G401.6 (cell line): ENCODE measurements around the gene RHBDF2.
"Not testable (repeated sequence)": the region's sequence is repeated elsewhere in the genome, so short reads cannot be mapped to it uniquely, and the experiment has no call there.

Experiments
- FAIRE-seq: peaks from 2 replicates; lab custom pipeline; 2012; peaks lifted over from hg19 to GRCh38; lab: Jason Lieb, UNC

RHBDF2 gene

DNA sequence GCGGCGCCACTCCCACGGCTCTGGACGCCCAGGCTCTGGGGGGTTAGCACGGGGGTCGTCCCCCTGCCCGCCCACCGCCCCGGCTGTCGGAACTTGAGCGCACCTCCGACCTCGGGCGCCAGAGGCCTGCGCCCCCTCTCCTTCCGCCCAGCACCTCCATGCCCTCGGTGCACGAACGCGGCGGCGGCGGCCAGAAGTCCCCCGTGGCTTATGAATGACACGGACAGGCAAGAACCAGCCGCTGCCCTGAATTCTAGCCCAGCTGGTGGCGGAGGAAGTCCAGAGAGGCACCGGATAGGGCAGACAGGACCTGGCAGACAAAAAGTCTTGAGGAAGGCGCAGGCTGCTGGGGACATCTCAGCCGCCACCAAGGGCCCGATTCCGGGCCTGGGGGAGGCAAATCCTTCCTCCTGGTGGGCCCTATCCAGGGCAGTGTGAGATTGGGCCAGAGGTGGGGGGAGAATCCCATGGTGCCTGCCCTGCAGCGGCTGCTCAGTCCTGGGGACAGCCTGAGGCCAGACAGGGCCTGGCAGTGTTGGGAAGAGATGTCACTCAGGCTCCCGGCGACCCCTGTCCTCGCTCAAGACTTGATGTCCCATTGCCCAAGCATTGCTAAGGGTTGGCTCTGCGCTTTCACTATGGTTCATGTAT is 37.2 kb upstream of the RHBDF2 start:
- FAIRE-seq = no peak

GRCh38 chr17:76537578-76538280 is 36.5 kb upstream of the RHBDF2 start, which contains the start of gene CYGB:
Gene CYGB (minus strand): TSS chr17:76537709. CDS start chr17:76537542, 167 bp downstream.
- FAIRE-seq = no peak

DNA sequence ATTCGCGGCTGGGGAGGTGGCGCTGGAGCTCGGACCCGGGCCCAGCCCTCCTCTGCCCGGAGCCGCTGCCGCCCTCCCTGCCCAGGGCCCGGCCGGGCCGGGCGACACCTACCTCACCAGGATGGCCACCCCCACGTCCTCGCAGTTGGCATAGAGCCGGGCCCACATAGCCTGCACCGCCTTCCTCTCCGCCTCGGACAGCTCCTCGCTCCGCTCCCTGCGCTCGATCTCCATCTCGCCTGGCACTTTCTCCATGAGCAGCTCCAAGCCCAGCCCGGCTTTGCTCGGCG is 36.0 kb upstream of the RHBDF2 start:
- no peak for FAIRE-seq

GRCh38 chr17:76536511-76537287 is 35.5 kb upstream of the RHBDF2 start:
- no peak for FAIRE-seq

DNA sequence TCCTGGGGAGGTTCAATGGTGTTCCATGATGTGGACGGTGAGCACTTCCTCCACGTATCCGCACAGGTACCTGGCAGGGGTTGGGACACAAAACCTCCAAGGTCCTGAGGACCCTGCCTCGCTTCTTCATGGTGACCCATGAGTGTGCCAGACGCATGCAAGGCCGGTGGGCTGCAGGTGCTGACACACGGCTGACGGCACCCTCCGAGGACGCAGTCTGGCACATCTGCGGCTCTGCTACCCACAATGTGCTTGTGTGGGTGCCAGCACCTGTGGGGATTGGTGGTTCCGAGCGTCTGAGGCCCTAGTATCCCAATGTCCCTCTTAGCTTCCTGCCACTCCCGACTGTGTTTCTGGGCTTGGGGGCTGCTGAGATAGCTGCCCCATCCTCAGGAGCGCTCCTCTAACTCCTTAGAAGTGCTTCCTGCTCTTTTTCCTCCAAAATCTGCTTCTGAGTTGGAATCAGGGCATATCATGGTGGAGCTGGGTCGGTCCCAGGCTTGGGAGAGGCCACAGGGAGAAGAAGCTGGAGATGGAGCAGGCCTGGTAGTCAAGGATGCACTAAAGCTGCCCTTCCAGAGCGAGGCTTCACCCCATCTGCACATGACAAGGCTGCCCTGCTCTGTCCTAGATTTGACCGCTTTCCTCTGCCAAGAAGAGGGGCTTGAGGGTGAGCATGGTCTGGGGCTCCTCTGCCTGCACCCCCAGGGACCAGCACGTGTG is 34.7 kb upstream of the RHBDF2 start:
- no peak for FAIRE-seq

GRCh38 chr17:76534831-76535732 is 33.9 kb upstream of the RHBDF2 start:
- no peak for FAIRE-seq

DNA sequence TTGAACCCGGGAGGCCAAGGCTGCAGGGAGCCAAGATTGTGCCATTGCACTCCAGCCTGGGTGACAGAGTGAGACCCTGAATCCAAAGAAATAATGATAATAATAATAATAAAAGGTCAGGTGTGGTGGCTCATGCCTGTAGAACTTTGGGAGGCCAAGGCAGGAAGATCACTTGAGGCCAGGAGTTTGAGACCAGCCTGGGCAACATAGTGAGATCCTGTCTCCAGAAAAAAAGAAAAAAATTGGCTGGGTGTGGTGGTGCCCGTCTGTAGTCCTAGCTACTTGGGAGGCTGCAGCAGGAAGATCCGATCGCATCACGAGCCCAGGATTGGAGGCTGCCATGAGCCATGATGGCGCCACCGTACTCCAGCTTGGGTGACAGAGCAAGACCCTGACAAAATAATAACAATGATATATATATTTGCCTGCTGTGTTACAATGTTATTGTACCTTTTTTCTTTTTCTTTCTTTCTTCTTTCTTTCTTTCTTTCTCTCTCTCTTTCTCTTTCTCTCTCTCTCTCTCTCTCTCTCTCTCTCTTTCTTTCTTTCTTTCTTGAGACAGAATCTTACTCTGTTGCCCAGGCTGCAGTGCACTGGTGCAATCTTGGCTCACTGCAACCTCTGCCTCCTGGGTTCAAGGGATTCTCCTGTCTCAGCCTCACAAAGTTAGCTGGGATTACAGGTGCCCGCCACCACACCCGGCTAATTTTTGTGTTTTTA is 32.6 kb upstream of the RHBDF2 start:
- FAIRE-seq = not testable (repeated sequence)

GRCh38 chr17:76532072-76532651 is 30.9 kb upstream of the RHBDF2 start:
- no peak for FAIRE-seq

GRCh38 chr17:76531486-76532038 is 30.3 kb upstream of the RHBDF2 start:
- no peak for FAIRE-seq

DNA sequence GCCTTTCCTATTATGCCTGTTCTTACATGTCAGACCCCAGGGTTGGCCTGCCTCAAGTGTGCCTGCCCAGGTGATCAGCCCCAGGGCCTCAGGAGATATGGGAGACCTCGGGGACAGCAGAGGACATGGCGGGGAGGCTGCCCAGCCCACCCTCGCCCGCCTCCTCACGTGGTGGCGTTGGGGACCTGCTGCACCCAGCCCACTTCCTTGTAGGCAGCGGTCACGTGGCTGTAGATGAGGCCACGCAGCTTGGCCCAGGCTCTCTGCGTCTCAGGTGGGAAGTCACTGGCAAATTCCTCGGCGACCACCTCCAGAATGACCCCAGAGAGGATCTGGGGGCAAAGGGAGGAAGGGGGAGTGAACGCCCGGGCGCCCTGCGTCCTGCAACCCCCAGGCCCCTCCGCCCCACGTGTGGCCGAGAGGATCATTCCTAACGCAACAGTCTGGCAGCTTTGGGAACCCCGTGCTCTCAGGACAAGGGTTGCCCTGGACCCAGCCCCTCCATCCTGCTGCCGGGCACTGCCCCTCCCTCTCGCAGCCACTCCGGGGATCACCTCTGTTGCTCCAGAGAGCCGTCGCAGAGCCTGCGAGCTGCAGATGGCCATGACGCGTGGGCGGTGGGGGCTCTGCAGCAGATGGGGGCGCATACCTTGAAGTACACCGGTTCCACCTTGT is 29.7 kb upstream of the RHBDF2 start:
- FAIRE-seq = no peak

- no peak for FAIRE-seq
Measured at GRCh38 chr17:76530095-76530723, 29.0 kb upstream of the RHBDF2 start.

DNA sequence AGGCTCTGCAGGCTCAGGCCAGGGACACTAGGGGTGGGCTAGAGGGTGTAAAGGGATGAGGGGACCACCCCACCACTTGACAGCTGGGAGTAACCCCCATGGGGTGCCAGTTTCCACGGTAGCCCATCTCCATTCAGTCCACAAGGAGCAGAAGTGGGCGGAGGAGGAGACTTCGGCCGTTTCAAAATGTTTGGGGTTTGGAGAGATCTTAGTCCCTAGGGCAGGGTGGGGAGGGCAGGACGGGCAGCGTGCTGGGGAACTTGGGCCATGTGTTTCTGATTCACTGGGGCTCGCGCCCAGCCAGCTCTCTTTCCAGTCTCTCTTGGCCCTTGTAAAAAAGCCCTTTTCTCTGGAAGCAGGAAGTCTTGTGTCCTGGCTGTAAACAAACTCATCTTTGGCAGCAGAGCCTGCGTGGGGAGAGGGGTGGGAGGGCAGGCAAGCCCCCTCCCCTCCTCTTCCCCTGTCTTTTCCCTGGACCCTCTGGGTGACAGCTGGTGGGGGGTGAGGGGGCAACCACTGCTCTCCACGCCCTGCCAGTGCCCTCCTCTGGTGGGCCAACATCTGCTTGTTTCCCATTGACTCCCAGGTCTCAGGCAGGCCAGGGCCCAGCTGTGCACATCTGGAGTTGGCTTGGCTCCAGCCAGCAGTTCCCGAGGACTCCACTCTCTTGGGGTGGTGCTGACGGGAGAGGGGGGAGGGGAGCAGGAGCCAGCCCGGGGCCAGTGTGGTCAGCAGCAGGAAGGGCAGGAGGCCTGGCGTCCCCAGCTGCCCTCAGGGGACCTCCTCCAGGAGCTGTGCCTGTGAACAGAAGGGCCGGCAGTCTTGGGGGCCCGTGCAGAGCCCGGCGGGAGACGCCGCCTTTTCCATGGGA is 28.2 kb upstream of the RHBDF2 start:
- no peak for FAIRE-seq

GRCh38 chr17:76528528-76529223 is 27.5 kb upstream of the RHBDF2 start:
- FAIRE-seq = no peak

DNA sequence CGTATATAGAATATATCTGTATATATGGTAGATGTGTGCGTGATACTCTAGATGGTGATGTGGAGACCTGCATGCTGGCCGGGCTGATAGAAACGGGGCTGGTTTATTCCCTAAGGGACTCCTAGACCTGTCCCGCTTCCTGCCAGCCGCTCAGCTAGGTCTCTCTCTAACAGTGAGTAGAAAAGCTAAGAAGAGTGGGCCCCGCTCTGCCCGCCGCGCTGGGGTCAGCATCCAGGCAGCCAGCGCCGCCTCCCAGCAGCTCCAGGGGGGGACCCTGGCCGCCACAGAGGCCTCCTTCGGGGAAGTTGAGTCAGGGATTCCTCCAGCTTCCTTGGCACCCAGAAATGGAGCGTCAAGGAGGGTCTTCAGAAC is 26.9 kb upstream of the RHBDF2 start:
- no peak for FAIRE-seq

DNA sequence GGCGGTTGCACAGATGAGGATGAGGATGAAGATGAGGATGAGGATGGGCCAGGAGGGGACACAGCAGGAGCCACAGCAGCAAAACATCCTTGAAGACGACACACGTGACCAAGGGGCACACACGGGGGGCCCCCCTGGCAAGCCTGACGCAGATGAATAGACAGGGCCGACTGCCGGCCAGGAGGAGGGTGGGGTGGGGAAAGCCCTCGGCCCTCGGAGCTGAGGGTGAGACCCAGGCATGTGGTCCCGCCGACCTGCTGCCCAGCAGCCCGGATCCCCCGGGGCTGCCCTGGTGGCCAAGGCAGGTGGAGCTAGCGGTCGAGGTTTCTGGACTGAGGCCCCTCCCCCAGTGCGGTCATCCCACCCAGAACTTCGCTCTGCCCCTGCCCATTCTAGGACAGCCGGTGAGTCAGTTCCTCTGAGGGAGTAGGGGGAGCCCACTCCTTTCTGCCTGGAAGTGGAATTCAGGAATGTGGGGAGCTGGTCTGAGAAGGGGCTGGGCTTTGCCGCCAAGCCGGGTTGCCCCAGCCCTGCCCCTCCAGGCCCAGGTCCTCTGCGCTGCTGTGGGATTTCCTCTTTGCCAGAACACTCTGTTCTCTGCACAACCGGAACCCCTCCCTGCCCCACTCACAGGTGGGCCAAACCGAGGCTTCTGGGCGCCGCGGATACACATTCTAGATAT is 26.3 kb upstream of the RHBDF2 start:
- no peak for FAIRE-seq

DNA sequence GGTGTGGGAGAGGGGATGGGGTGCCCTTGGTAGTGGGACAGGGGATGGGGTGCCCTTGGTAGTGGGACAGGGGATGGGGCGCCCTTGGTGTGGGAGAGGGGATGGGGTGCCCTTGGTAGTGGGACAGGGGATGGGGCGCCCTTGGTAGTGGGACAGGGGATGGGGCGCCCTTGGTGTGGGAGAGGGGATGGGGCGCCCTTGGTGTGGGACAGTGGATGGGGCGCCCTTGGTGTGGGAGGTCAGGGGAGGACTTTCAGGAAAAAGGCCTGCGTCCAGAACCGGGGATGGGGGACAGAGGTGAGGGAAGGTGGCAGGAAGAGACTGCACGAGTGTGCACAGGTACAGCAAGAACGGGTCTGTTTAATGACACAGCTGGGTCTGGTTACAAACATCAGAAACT is 25.8 kb upstream of the RHBDF2 start:
- not testable (repeated sequence) for FAIRE-seq

- FAIRE-seq = not testable (repeated sequence)
Measured at GRCh38 chr17:76525513-76525833, 24.2 kb upstream of the RHBDF2 start.
